ENCODE data around the gene PTCD3.

PTCD3 gene

GRCh38 chr2:86107031-86107430 lies 996 bp downstream of the PTCD3 start:
- POLR2A ChIA-PET, result interaction anchor here (1.4 to 1.8 kb wide), 3 partner anchors 8 to 335 kb away, joined by 4 to 12 read pairs (median 11); no protein-coding TSS in a partner anchor
- CTCF ChIA-PET, result interaction anchor here (2.0 kb wide), 1 partner anchor 279 kb away, joined by 5 read pairs; no protein-coding TSS in a partner anchor

GRCh38 chr2:86118130-86118529 lies 12.1 kb downstream of the PTCD3 start:
- Histone ChIP-seq H3K9me3 (ENCODE audit: control insufficient read depth, insufficient read depth, low read depth, low read length) (no peaks in the 10 kb centered on the region), H3K27ac (ENCODE audit: extremely low read depth, low read depth, low read length) (no peak overlapping the region), H3K4me3 (ENCODE audit: low read depth, low read length) (no peak overlapping the region), H3K36me3 (ENCODE audit: control insufficient read depth in 2 of 2, insufficient read depth in 1 of 2, low read length in 2 of 2) (peaks cover 75 to 100% of the 10 kb centered on the region in 2 experiments), H3K4me1 (ENCODE audit: control insufficient read depth, insufficient read depth, low read length) (no peaks in the 10 kb centered on the region)
- TF ChIP-seq ZNF433 (tag by site-specific recombination; IDR thresholded peaks at IDR 0.05; ENCODE audit: low read depth) (no peak), ZNF146 (tag by site-specific recombination; IDR thresholded peaks at IDR 0.05) (no peak), ZNF548 (tag by site-specific recombination; IDR thresholded peaks at IDR 0.05) (no peak), ZNF416 (tag by site-specific recombination; IDR thresholded peaks at IDR 0.05) (no peak), ZNF626 (tag by site-specific recombination; IDR thresholded peaks at IDR 0.05) (no peak), ZNF585B (tag by site-specific recombination; IDR thresholded peaks at IDR 0.05) (no peak), INSM2 (tag by site-specific recombination; IDR thresholded peaks at IDR 0.05) (no peak)
- ChIA-PET CTCF (interaction anchor here (0.6 to 0.8 kb wide), 2 partner anchors 25 to 301 kb away, joined by 3 read pairs; no protein-coding TSS in a partner anchor), POLR2A (interaction anchor here (1.0 kb wide), 1 partner anchor 12 kb away, joined by 6 read pairs; the partner anchor contains the start of genes POLR1A and PTCD3)

More at GRCh38 chr2:86107031-86107430, 996 bp downstream of the PTCD3 start:
- Histone ChIP-seq H3K4me1 (ENCODE audit: control insufficient read depth, insufficient read depth, low read length) (no peaks in the 10 kb centered on the region), H3K9me3 (ENCODE audit: control insufficient read depth, insufficient read depth, low read depth, low read length) (no peaks in the 10 kb centered on the region), H3K27ac (ENCODE audit: extremely low read depth, low read depth, low read length) (no peak overlapping the region), H3K36me3 (ENCODE audit: control insufficient read depth in 2 of 2, insufficient read depth in 1 of 2, low read length in 2 of 2) (peaks cover 40 to 64% of the 10 kb centered on the region in 2 experiments), H3K4me3 (ENCODE audit: low read depth, low read length) (peak overlapping the region; percentile 92)
- TF ChIP-seq ZBTB48 (tag by site-specific recombination; IDR thresholded peaks at IDR 0.05), result no peak
- TF ChIP-seq ZNF112 (tag by site-specific recombination; IDR thresholded peaks at IDR 0.05), result no peak
- TF ChIP-seq ATF2 (tag by site-specific recombination; IDR thresholded peaks at IDR 0.05; ENCODE audit: low read depth), result no peak
- no peak for TF ChIP-seq BCL6B (tag by site-specific recombination; IDR thresholded peaks at IDR 0.05)
- TF ChIP-seq ZBTB10 (tag by site-specific recombination; IDR thresholded peaks at IDR 0.05), result no peak
- no peak for TF ChIP-seq ZNF114 (tag by site-specific recombination; IDR thresholded peaks at IDR 0.05)
- no peak for TF ChIP-seq ZFP41 (tag by site-specific recombination; IDR thresholded peaks at IDR 0.05; ENCODE audit: borderline replicate concordance)

Measured in HEK293 (cell line).